CD4-positive, alpha-beta T cell (primary cell): ENCODE results near the gene NDN. TPM values are rescaled to one million over a fixed set of nuclear protein-coding genes. Genes with fewer than 3 reads are reported as not detected.

Source experiments
- ATAC-seq: fragments of 200-7000 bp; cut with Tn5 transposase; one replicate; pipeline ENCODE4 v1.10.0; 2022; ENCODE audit warnings: mild to moderate bottlenecking; ENCODE audit not compliant: poor library complexity
- CTCF ChIA-PET: fragments of 350-600 bp; sonication (Branson Sonifier 250); formaldehyde crosslinking; loops from one replicate; lab custom pipeline; 2021; ENCODE audit warnings: antibody characterized with exemption, inconsistent platforms; lab: Charles Lee
- POLR2A ChIA-PET: fragments of 350-600 bp; sonication (Branson Sonifier 250); formaldehyde crosslinking; loops from one replicate; lab custom pipeline; 2021; ENCODE audit warnings: antibody characterized with exemption, inconsistent platforms; lab: Charles Lee
- DNase-seq, 14 experiments: peaks; one replicate each; pipeline ENCODE4 v3.0.0-alpha.2; 2013 to 2020; ENCODE audit warnings: mixed read lengths in 2 of 14
- H3K27ac ChIP-seq, 2 donors: one replicate each; pipeline versions ENCODE4 v1.5.1 to v1.7.0; 2013; ENCODE audit warnings: low read length in 2 of 2, low read depth in 1 of 2, mild to moderate bottlenecking in 1 of 2
- H3K27me3 ChIP-seq, 2 experiments: 1 replicate in 1 of 2; 2 replicates in 1 of 2; pipeline versions ENCODE4 v1.6.1 to v1.7.0; 2013; ENCODE audit warnings: low read length in 2 of 2, control low read depth in 1 of 2, mild to moderate bottlenecking in 1 of 2, moderate library complexity in 1 of 2; ENCODE audit not compliant: insufficient read depth in 2 of 2, control insufficient read depth in 1 of 2
- H3K36me3 ChIP-seq: one replicate; pipeline ENCODE4 v1.6.1; 2013; ENCODE audit warnings: low read length, control low read depth; ENCODE audit not compliant: insufficient read depth
- H3K4me1 ChIP-seq: one replicate; pipeline ENCODE4 v1.6.1; 2013; ENCODE audit warnings: low read length, control low read depth; ENCODE audit not compliant: insufficient read depth
- H3K4me3 ChIP-seq: one replicate; pipeline ENCODE4 v1.5.1; 2013; ENCODE audit warnings: mild to moderate bottlenecking, low read length, moderate library complexity
- H3K9me3 ChIP-seq, 2 experiments: 1 replicate in 1 of 2; 2 replicates in 1 of 2; pipeline versions ENCODE4 v1.6.1 to v1.7.0; 2013; ENCODE audit warnings: low read length in 2 of 2, mild to moderate bottlenecking in 2 of 2, control low read depth in 1 of 2, moderate library complexity in 1 of 2; ENCODE audit not compliant: control insufficient read depth in 1 of 2, insufficient read depth in 1 of 2
- H3K27ac Mint-ChIP-seq: one replicate; pipeline ENCODE4 v1.8.0; 2020; ENCODE audit warnings: mixed read lengths
- H3K27me3 Mint-ChIP-seq: one replicate; pipeline ENCODE4 v1.8.0; 2021; ENCODE audit warnings: mixed read lengths
- H3K36me3 Mint-ChIP-seq: one replicate; pipeline ENCODE4 v1.8.0; 2021; ENCODE audit warnings: low read depth, mixed read lengths
- H3K4me1 Mint-ChIP-seq: one replicate; pipeline ENCODE4 v1.8.0; 2021; ENCODE audit warnings: low read depth, mixed read lengths
- H3K4me3 Mint-ChIP-seq: one replicate; pipeline ENCODE4 v1.8.0; 2020; ENCODE audit warnings: mild to moderate bottlenecking, mixed read lengths
- H3K9me3 Mint-ChIP-seq: one replicate; pipeline ENCODE4 v1.8.0; 2020; ENCODE audit warnings: mixed read lengths
- intact Hi-C, 2 experiments: fragments of 100-400 bp; cut with DNase I in 1 of 2; cut with micrococcal nuclease in 1 of 2; formaldehyde crosslinking; loops; one replicate each; pipeline versions ENCODE4 v1.15.1 to v1.9.0; 2023 to 2025; cut with DNase I, micrococcal nuclease
- total RNA-seq, 174 experiments: library from RNA in 2 of 174; stranded (reverse) in 2 of 174; gene quantifications; one replicate each; pipeline ENCODE4 v1.2.3 and lab custom pipeline; 2021 to 2026
- TF ChIP-seq, protein P1 (sequence below): fragments of 200-600 bp; IDR thresholded peaks from one replicate; pipeline ENCODE4 v1.8.0; 2022; ENCODE audit warnings: antibody characterized with exemption, mild to moderate bottlenecking

The NDN gene
- total RNA-seq, 2 experiments from 2014 or later: not detected

DNA sequence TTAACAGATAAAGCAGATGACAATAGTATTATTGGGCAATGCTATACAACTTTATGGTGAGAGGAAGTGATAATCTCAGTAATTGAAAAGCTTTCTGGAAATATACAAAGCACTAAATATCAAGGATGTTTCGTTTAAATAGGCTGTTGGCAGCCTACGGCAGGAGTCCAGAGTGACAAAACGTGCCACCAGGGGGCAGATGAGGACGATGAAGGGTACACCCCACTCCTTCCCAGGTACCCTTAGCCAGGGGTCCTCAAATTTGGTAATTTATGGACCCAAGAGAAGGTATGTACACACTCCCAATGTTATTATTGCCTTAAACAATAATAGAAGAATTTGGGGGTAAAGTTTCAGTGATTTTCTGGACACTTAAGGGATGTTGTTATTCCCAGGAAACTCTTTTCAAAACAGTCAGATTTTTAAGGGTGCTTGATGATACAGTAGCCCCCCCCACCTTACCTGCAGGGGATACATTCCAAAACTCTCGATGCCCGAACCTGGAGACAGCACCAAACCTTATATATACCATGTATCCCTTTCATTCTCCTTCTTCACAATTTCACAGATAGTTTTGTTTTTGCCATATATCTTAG is 38.1 kb downstream of the NDN start:
- Histone ChIP-seq H3K4me3 (no peak overlapping the region), H3K9me3 (peaks cover 0 to 26% of the 10 kb centered on the region in 2 experiments), H3K36me3 (no peaks in the 10 kb centered on the region), H3K4me1 (no peaks in the 10 kb centered on the region), H3K27ac (no peak overlapping the region), H3K27me3 (peaks cover 6 to 7% of the 10 kb centered on the region in 2 experiments)
- no peak overlapping the region for H3K27ac Mint-ChIP-seq
- H3K4me1 Mint-ChIP-seq: no peaks in the 10 kb centered on the region
- POLR2A ChIA-PET: no interaction called here
- TF ChIP-seq, protein P1, sequence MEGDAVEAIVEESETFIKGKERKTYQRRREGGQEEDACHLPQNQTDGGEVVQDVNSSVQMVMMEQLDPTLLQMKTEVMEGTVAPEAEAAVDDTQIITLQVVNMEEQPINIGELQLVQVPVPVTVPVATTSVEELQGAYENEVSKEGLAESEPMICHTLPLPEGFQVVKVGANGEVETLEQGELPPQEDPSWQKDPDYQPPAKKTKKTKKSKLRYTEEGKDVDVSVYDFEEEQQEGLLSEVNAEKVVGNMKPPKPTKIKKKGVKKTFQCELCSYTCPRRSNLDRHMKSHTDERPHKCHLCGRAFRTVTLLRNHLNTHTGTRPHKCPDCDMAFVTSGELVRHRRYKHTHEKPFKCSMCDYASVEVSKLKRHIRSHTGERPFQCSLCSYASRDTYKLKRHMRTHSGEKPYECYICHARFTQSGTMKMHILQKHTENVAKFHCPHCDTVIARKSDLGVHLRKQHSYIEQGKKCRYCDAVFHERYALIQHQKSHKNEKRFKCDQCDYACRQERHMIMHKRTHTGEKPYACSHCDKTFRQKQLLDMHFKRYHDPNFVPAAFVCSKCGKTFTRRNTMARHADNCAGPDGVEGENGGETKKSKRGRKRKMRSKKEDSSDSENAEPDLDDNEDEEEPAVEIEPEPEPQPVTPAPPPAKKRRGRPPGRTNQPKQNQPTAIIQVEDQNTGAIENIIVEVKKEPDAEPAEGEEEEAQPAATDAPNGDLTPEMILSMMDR: peak; percentile 27
- intact Hi-C loops: loop anchor here in 1 of 2 experiments (2.0 kb wide), 1 partner anchor 1852 kb away; no protein-coding TSS in a partner anchor
- DNase-seq: peak in 5 of 14 experiments; percentile 4 to 37 (median 13)
- no peak for ATAC-seq
- H3K36me3 Mint-ChIP-seq: no peaks in the 10 kb centered on the region
- peaks cover 13% of the 10 kb centered on the region for H3K27me3 Mint-ChIP-seq
- no peak overlapping the region for H3K4me3 Mint-ChIP-seq
- H3K9me3 Mint-ChIP-seq: no peaks in the 10 kb centered on the region
- CTCF ChIA-PET: no interaction called here

DNA sequence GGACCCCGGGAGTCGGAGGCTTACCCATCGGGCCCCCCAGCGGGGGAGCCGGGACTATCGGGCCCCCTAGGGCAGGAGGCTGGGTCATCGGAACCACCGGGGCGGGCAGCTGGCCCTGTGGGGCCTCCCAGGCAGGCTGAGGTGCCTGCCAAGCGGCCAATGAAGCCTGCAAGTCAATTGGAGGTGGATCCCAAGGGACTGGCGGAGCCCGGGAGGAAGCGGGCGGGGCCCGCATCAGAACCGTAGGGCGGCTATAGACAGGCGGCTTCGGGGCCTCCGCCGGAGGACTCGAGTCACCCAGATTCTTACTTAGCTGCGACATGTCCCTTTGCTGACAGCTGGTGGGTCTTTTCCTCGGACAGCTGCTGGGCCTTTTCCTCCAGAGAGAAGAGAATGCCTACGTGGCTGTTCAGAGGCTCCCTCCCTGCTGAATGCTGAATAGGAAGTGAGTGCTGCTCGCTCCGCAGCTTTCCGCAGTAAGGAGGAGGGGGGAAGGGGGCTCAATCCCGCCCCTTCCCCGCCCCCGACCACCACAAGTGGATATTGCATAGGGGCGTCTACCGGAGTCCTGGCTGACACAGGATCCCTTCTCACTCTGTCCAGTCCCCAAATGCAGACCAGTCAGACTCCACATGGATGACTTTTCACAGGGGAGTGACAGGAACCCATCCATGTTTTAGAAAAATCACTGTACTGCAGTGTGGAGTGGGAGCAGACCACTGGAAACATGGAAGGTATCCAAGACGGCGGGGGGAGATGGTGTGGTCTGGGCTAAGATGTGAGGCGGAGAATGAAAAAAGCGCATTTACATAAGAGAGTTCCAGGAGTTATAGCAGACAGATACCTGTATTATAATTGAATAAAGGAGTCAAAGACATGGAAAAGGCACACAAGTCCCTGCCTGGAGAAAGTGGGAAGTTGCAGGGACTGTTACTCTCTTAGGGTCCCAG is 39.4 kb downstream of the NDN start, which contains the start of gene MAGEL2:
Gene MAGEL2, minus strand, starts transcription at position 447 of the 950 bp plus-strand sequence. Its CDS starts 125 bp downstream, at position 322.
- intact Hi-C loops: loop anchor here in 1 of 2 experiments (2.0 kb wide), 1 partner anchor 1853 kb away; no protein-coding TSS in a partner anchor
- H3K4me3 Mint-ChIP-seq: no peak within 1 kb of the TSS
- TF ChIP-seq, protein P1: no peak
- ATAC-seq (no peak), DNase-seq (no peak)
- Histone ChIP-seq H3K4me3 (no peak within 1 kb of the TSS), H3K27ac (no peak within 1 kb of the TSS), H3K27me3 (peaks cover 6 to 7% of the 10 kb centered on the region in 2 experiments), H3K4me1 (no peaks in the 10 kb centered on the region), H3K36me3 (no peaks in the 10 kb centered on the region), H3K9me3 (peaks cover 0 to 26% of the 10 kb centered on the region in 2 experiments)
- H3K9me3 Mint-ChIP-seq: no peaks in the 10 kb centered on the region
- H3K27ac Mint-ChIP-seq: no peak within 1 kb of the TSS
- ChIA-PET POLR2A (interaction anchor here (0.6 kb wide), 1 partner anchor 190 kb away, joined by 3 read pairs; no protein-coding TSS in a partner anchor), CTCF (no interaction called here)
- peaks cover 21% of the 10 kb centered on the region for H3K27me3 Mint-ChIP-seq
- H3K36me3 Mint-ChIP-seq: no peaks in the 10 kb centered on the region
- no peaks in the 10 kb centered on the region for H3K4me1 Mint-ChIP-seq

DNA sequence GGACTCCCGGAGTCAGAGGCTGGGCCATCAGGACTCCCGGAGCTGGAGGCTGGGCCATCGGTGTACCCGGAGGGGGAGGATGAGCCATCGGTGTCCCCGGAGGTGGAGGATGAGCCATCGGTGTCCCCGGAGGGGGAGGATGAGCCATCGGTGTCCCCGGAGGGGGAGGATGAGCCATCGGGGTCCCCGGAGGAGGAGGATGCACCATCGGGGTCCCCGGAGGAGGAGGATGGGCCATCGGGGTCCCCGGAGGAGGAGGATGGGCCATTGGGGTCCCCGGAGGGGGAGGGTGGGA is 40.2 kb downstream of the NDN start:
- Histone ChIP-seq H3K4me3 (no peak overlapping the region), H3K4me1 (no peaks in the 10 kb centered on the region), H3K27ac (no peak overlapping the region), H3K27me3 (peaks cover 6 to 7% of the 10 kb centered on the region in 2 experiments), H3K9me3 (peaks cover 0 to 26% of the 10 kb centered on the region in 2 experiments), H3K36me3 (no peaks in the 10 kb centered on the region)
- intact Hi-C loops: no loop called here
- ChIA-PET POLR2A (no interaction called here), CTCF (no interaction called here)
- Mint-ChIP-seq H3K36me3 (no peaks in the 10 kb centered on the region), H3K9me3 (no peaks in the 10 kb centered on the region), H3K4me1 (no peaks in the 10 kb centered on the region), H3K4me3 (no peak overlapping the region), H3K27ac (no peak overlapping the region), H3K27me3 (peaks cover 27% of the 10 kb centered on the region)
- no peak for ATAC-seq
- TF ChIP-seq, protein P1: no peak
- no peak for DNase-seq
